ENCODE results near the gene SPOCK1. TPM values are rescaled to one million over a fixed set of nuclear protein-coding genes. Genes with fewer than 3 reads are reported as not detected.

The SPOCK1 gene
- total and polyA plus RNA-seq, 2 of the 13 experiments (the other 11 are each of a cell fraction or from before 2014, with no cell fraction given) = 0.18 to 0.29 TPM

DNA sequence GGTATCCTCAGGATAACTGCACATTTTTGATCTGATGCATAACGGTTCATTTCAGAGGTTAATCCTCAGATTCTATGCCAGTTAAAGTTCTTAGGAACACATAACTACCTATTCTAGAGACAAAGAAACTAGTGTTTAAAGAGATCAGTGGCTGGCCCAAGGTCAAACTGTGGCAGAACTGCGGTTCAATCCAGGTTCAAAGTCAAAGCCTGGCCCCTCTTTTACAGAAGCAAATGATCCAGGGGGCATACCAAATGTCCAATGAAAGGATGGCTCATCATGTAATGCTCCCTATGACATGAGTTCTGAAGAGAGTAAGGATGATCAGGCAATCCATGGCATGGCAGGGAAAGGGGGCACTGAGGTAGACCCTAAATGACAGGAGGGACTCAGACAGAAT, 283.3 kb downstream of the SPOCK1 start (continued):
- TF ChIP-seq POLR2G (IDR thresholded peaks at IDR 0.05; ENCODE audit: low read depth, low read length) = no peak
- no peak for TF ChIP-seq NFIB (CRISPR knock-in tag; IDR thresholded peaks at IDR 0.05; ENCODE audit: borderline replicate concordance)
- peak; percentile 69; the same call in 1 of the 2 replicates for TF ChIP-seq NCOR1 (IDR thresholded peaks at IDR 0.05; ENCODE audit: borderline replicate concordance, low read length)
- 0 out of 2 replicates have a peak, but pooled peaks have one; percentile 19 for TF ChIP-seq AHDC1 (CRISPR knock-in tag; IDR thresholded peaks at IDR 0.05; ENCODE audit: borderline replicate concordance)
- TF ChIP-seq FOXP4 (CRISPR knock-in tag; IDR thresholded peaks at IDR 0.05) = peak; percentile 21; the same call in 1 of the 2 replicates
- TF ChIP-seq ARID5B (CRISPR knock-in tag; IDR thresholded peaks at IDR 0.05) = peak; percentile 59; the same call in 1 of the 2 replicates
- TF ChIP-seq ZNF644 (CRISPR knock-in tag; IDR thresholded peaks at IDR 0.05; ENCODE audit: low read depth) = peak; percentile 68; the same call in 1 of the 2 replicates
- TF ChIP-seq HOXA7 (CRISPR knock-in tag; IDR thresholded peaks at IDR 0.05) = no peak
- no peak for TF ChIP-seq ZNF496 (CRISPR knock-in tag; IDR thresholded peaks at IDR 0.05; ENCODE audit: insufficient replicate concordance)
- TF ChIP-seq ZNF773 (CRISPR knock-in tag; IDR thresholded peaks at IDR 0.05; ENCODE audit: borderline replicate concordance) = no peak
- TF ChIP-seq ZNF766 (CRISPR knock-in tag; IDR thresholded peaks at IDR 0.05; ENCODE audit: borderline replicate concordance) = no peak
- TF ChIP-seq BCL6 (CRISPR knock-in tag; IDR thresholded peaks at IDR 0.05) = 0 out of 2 replicates have a peak, but pooled peaks have one; percentile 43
- no peak for TF ChIP-seq CBX1 (IDR thresholded peaks at IDR 0.05; ENCODE audit: low read depth)
- TF ChIP-seq, protein P1, sequence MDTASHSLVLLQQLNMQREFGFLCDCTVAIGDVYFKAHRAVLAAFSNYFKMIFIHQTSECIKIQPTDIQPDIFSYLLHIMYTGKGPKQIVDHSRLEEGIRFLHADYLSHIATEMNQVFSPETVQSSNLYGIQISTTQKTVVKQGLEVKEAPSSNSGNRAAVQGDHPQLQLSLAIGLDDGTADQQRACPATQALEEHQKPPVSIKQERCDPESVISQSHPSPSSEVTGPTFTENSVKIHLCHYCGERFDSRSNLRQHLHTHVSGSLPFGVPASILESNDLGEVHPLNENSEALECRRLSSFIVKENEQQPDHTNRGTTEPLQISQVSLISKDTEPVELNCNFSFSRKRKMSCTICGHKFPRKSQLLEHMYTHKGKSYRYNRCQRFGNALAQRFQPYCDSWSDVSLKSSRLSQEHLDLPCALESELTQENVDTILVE (CRISPR knock-in tag; IDR thresholded peaks at IDR 0.05) = no peak
- TF ChIP-seq MXD3 (CRISPR knock-in tag; IDR thresholded peaks at IDR 0.05) = no peak
